K562 (cell line): ENCODE results near the gene ACOD1. TPM values are rescaled to one million over a fixed set of nuclear protein-coding genes. Genes with fewer than 3 reads are reported as not detected.

Experiments used
- ATAC-seq: fragments of 200-7000 bp; cut with Tn5 transposase; 3 replicates; pipeline ENCODE4 v1.9.1; 2020; ENCODE audit warnings: moderate library complexity
- BruUV-seq: library from RNA; stranded (reverse); fragments of 400-500 nt; replicated peaks from 2 replicates; lab custom pipeline; 2021; lab: Mats Ljungman, UMichigan
- CTCF ChIA-PET: fragments of 300-600 bp; formaldehyde crosslinking; extraction: SDS; loops from one replicate; lab custom pipeline; 2021; ENCODE audit warnings: low intra/inter-chr PET ratio; lab: Yijun Ruan, JAX
- POLR2A ChIA-PET: fragments of 300-600, 350-650 bp; sonication (Branson Sonifier 250); formaldehyde crosslinking; extraction: SDS; loops from one replicate; lab custom pipeline; 2021; ENCODE audit warnings: antibody characterized with exemption, inconsistent platforms; lab: Yijun Ruan, JAX
- DNase-seq, 4 experiments: peaks; one replicate each; pipeline versions ENCODE4 v3.0.0 to v3.0.0-alpha.2; 2011 to 2018; ENCODE audit warnings: low spot score in 3 of 4, mixed read lengths in 3 of 4; ENCODE audit errors: extremely low read depth in 1 of 4
- FAIRE-seq: peaks from 2 replicates; lab custom pipeline; 2011; peaks lifted over from hg19 to GRCh38; lab: Jason Lieb, UNC
- H2AFZ ChIP-seq: 2 replicates; pipeline ENCODE4 v1.6.0; 2011; ENCODE audit warnings: low read depth, low read length, control low read depth, inconsistent platforms
- H3K27ac ChIP-seq: fragments of 200-600 bp; 3 replicates; pipeline ENCODE4 v1.8.0; 2011; ENCODE audit warnings: low read depth, mild to moderate bottlenecking, control low read depth, inconsistent platforms, low read length, moderate library complexity, mixed read lengths; ENCODE audit errors: extremely low read depth
- H3K27me3 ChIP-seq, 2 experiments: fragments of 300-600 bp in 1 of 2; 2 replicates in 1 of 2; 3 replicates in 1 of 2; pipeline versions ENCODE4 v1.6.0 to v1.8.0; 2011; ENCODE audit warnings: inconsistent platforms in 2 of 2, low read length in 2 of 2, mild to moderate bottlenecking in 1 of 2, mixed read lengths in 1 of 2, moderate library complexity in 1 of 2; ENCODE audit not compliant: control insufficient read depth in 2 of 2, insufficient read depth in 2 of 2
- H3K36me3 ChIP-seq: fragments of 300-600 bp; 3 replicates; pipeline ENCODE4 v1.8.0; 2011; ENCODE audit warnings: mild to moderate bottlenecking, low read length, inconsistent platforms; ENCODE audit not compliant: control insufficient read depth, insufficient read depth
- H3K4me1 ChIP-seq, 2 experiments: fragments of 200-600 bp in 1 of 2; replicated peaks in 1 of 2; 2 replicates in 1 of 2; 3 replicates in 1 of 2; pipeline versions ENCODE4 v1.5.1 to v1.8.0; 2011; ENCODE audit warnings: inconsistent platforms in 2 of 2, low read length in 2 of 2, mild to moderate bottlenecking in 1 of 2, mixed read lengths in 1 of 2, moderate library complexity in 1 of 2; ENCODE audit not compliant: control insufficient read depth in 2 of 2, insufficient read depth in 2 of 2
- H3K4me2 ChIP-seq: 2 replicates; pipeline ENCODE4 v1.6.1; 2011; ENCODE audit warnings: low read length, control low read depth, inconsistent platforms, mixed read lengths; ENCODE audit not compliant: insufficient read depth
- H3K4me3 ChIP-seq: fragments of 200-600 bp; sonication (generic), shearing (Covaris generic); 2 replicates; pipeline ENCODE4 v1.5.1; 2016; ENCODE audit warnings: control low read depth, inconsistent platforms
- H3K79me2 ChIP-seq: fragments of 200-600 bp; 3 replicates; pipeline ENCODE4 v1.8.0; 2011; ENCODE audit warnings: low read length, inconsistent platforms; ENCODE audit not compliant: control insufficient read depth, insufficient read depth
- H3K9ac ChIP-seq, 2 experiments: 2 replicates each; pipeline versions ENCODE4 v1.6.0 to v1.6.1; 2011; ENCODE audit warnings: low read depth in 2 of 2, low read length in 2 of 2, control low read depth in 1 of 2, inconsistent platforms in 1 of 2, mild to moderate bottlenecking in 1 of 2, mixed read lengths in 1 of 2; ENCODE audit not compliant: insufficient read depth in 1 of 2
- H3K9me1 ChIP-seq: one replicate; pipeline ENCODE4 v1.6.0; 2011; ENCODE audit warnings: inconsistent platforms, mild to moderate bottlenecking, low read length, moderate library complexity; ENCODE audit not compliant: control insufficient read depth, insufficient read depth
- H3K9me3 ChIP-seq: replicated peaks from 2 replicates; pipeline ENCODE4 v1.5.1; 2011; ENCODE audit warnings: low read depth, low read length, inconsistent platforms; ENCODE audit not compliant: control insufficient read depth, insufficient read depth
- H4K20me1 ChIP-seq: replicated peaks from 2 replicates; pipeline ENCODE4 v1.6.1; 2011; ENCODE audit warnings: low read length, inconsistent platforms, mixed read lengths; ENCODE audit not compliant: control insufficient read depth, insufficient read depth
- PCBP2 ChIP-seq: fragments of 200-400 bp; formaldehyde crosslinking; IDR thresholded peaks from 2 replicates; pipeline ENCODE4 v1.6.1; 2018; ENCODE audit warnings: low read length, low read depth, mild to moderate bottlenecking, moderate library complexity; ENCODE audit not compliant: poor library complexity, severe bottlenecking
- PML ChIP-seq: IDR thresholded peaks from 2 replicates; pipeline ENCODE4 v1.6.1; 2012; ENCODE audit warnings: low read length, inconsistent platforms
- POLR2AphosphoS5 ChIP-seq: IDR thresholded peaks from 2 replicates; pipeline ENCODE4 v1.6.1; 2011; ENCODE audit warnings: mild to moderate bottlenecking, low read depth, low read length, moderate library complexity; ENCODE audit not compliant: control insufficient read depth, insufficient read depth
- SMAD3 ChIP-seq: fragments of 450-650 bp; formaldehyde crosslinking; conservative IDR thresholded peaks from 2 replicates; pipeline ENCODE4 v1.4.0; 2020; ENCODE audit warnings: mild to moderate bottlenecking
- TRIM28 ChIP-seq: fragments of 450-650 bp; IDR thresholded peaks from 2 replicates; pipeline ENCODE4 v1.6.1; 2017
- ZBTB33 ChIP-seq: sonication (generic); formaldehyde crosslinking; IDR thresholded peaks from 2 replicates; pipeline ENCODE4 v1.8.1; 2023; ENCODE audit warnings: mild to moderate bottlenecking, missing genetic modification reagents
- WGBS: fragments of 100-300 bp; shearing (Covaris generic); methylation state at CpG from one replicate; pipeline ENCODE4 v1.1.6; 2016; ENCODE audit warnings: low coverage, mixed read lengths; ENCODE audit not compliant: insufficient coverage; ENCODE audit errors: missing lambda C conversion rate; 5-methylcytosine and 5-hydroxymethylcytosine counted together
- in situ Hi-C: fragments of 300-500 bp; cut with MboI; formaldehyde crosslinking; loops from 4 replicates; pipeline ENCODE4 v1.15.0; 2018; ENCODE audit warnings: inconsistent platforms, mixed read lengths
- intact Hi-C: fragments of 100-400 bp; cut with micrococcal nuclease; formaldehyde crosslinking; loops from 2 replicates; pipeline ENCODE4 v1.14.2; 2022
- polyA plus RNA-seq, 8 experiments: library from polyadenylated mRNA; depleted of rRNA in 4 of 8; stranded (reverse) in 5 of 8; unstranded in 3 of 8; fragments of >200 nt; fragmentation: Nextera tagmentation in 2 of 8; fragmentation: Illumina TruSeq in 1 of 8; extraction: Ambion mirVana in 2 of 8; extraction: Trizol in 1 of 8; gene quantifications; 2 replicates each; pipeline versions ENCODE4 v1.2.1 to v1.2.3, GENCODE V29; 2011 to 2014; ENCODE audit warnings: inconsistent platforms in 1 of 8, missing spikeins in 1 of 8
- total RNA-seq, 7 experiments: library from RNA; depleted of rRNA in 6 of 7; stranded (reverse); fragments of >200 nt in 6 of 7; fragmentation: Illumina TruSeq in 2 of 7; extraction: Trizol in 2 of 7; gene quantifications; 2 replicates each; pipeline versions ENCODE4 v1.2.1 to v1.2.3, GENCODE V29; 2011 to 2021; ENCODE audit warnings: low replicate concordance in 1 of 7

ACOD1 gene
- total and polyA plus RNA-seq, 9 of the 15 experiments (the other 6 are each of a cell fraction or from before 2014, with no cell fraction given) = not detected

GRCh38 chr13:77001963-77002587 is 53.8 kb downstream of the ACOD1 start:
- TF ChIP-seq PML (no peak), PCBP2 (no peak), ZBTB33 (CRISPR knock-in tag) (no peak), POLR2AphosphoS5 (no peak), TRIM28 (no peak), SMAD3 (CRISPR knock-in tag) (no peak)
- Histone ChIP-seq H3K4me2 (no peak overlapping the region), H3K9me1 (no peaks in the 10 kb centered on the region), H3K4me1 (no peaks in the 10 kb centered on the region), H3K27ac (no peak overlapping the region), H4K20me1 (no peaks in the 10 kb centered on the region), H3K79me2 (no peaks in the 10 kb centered on the region; the same call in 1 of the 3 replicates), H2AFZ (no peak overlapping the region), H3K4me3 (no peak overlapping the region), H3K27me3 (no peaks in the 10 kb centered on the region), H3K9ac (no peak overlapping the region), H3K36me3 (peaks cover 52% of the 10 kb centered on the region), H3K9me3 (no peaks in the 10 kb centered on the region)
- no TSS peak for BruUV-seq
- ChIA-PET CTCF (no interaction called here), POLR2A (interaction anchor here (0.6 to 2.2 kb wide), 4 partner anchors 9 to 23 kb away, joined by 3 to 9 read pairs (median 4); no protein-coding TSS in a partner anchor)
- FAIRE-seq = no peak
- ATAC-seq = peak; percentile 48; the same call in 1 of the 3 replicates
- no peak for DNase-seq
- intact Hi-C loops = loop anchor here (5.0 kb wide), 1 partner anchor 475 kb away; no protein-coding TSS in a partner anchor
- WGBS = 37% methylated on average over 4 of the region's 4 CpGs
- in situ Hi-C loops = no loop called here
